NCI-H1105 (cell line): ENCODE measurements around the gene ANXA11.

ENCODE experiments used
- DNase-seq: peaks from one replicate; lab custom pipeline; 2025; lab: John Stamatoyannopoulos, UW

Gene ANXA11

GRCh38 chr10:80187465-80188409, 17.6 kb downstream of the ANXA11 start:
- DNase-seq: no peak

DNA sequence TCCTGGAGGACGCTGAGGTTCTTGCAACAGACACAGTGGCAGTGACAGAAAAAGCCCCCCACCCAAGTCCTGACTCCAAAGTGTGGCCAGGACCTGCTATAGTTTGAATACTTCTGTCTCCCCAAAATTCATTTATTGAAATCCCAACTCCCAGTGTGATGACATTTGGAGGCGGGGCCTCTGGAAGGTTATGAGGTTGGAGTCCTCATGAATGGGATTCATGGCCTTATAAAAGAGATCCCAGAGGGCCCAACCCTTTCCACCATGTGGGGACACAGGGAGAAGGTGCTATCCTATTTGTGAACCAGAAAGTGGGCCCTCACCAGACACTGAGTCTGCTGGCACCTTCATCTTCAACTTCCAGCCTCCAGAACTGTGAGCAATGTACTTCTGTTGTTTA, 18.3 kb downstream of the ANXA11 start:
- DNase-seq: no peak

GRCh38 chr10:80186364-80187012, 18.8 kb downstream of the ANXA11 start:
- no peak for DNase-seq

- no peak for DNase-seq
These were observed 19.6 kb downstream of the ANXA11 start for GRCh38 chr10:80185578-80186299.

DNA sequence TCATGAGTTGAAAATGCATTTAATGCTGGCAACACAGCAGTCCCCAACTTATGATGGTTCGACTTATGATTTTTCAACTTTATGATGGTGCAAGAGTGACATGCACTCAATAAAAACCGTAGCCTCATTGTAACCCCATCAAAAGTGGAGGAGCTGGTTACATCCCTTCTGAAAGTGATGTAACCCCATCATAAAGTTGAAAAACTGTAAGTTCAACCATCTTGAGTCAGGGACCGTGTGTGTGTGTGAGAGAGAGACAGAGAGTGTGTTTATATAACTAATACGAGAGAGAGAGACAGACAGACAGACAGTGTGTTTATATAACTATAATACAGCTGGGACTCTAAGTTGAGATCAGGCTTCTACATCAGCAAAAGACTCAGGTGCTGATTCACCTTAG, 21.0 kb downstream of the ANXA11 start:
- DNase-seq: no peak

- no peak for DNase-seq
These were observed 21.9 kb downstream of the ANXA11 start for GRCh38 chr10:80183436-80183835.

DNA sequence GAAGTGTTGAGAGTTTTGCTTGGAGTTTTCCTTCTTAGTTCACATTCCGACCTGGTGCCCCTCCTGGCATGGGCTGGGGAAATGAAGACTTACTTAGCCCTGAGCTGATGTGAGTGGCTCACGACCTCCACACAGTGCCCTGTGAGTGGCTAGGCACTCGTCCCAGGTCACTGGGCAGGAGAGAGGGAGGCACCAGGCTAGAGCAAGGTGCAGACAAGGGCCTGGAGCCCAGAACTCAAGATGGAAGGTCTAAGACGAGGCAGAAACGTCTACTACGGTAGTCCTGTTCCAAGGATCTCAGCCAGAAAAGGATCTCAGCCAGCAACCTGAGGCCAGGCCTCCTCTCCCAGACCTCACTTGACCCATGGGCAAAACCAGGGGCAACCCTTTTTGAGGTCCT, 22.4 kb downstream of the ANXA11 start:
- no peak for DNase-seq

DNA sequence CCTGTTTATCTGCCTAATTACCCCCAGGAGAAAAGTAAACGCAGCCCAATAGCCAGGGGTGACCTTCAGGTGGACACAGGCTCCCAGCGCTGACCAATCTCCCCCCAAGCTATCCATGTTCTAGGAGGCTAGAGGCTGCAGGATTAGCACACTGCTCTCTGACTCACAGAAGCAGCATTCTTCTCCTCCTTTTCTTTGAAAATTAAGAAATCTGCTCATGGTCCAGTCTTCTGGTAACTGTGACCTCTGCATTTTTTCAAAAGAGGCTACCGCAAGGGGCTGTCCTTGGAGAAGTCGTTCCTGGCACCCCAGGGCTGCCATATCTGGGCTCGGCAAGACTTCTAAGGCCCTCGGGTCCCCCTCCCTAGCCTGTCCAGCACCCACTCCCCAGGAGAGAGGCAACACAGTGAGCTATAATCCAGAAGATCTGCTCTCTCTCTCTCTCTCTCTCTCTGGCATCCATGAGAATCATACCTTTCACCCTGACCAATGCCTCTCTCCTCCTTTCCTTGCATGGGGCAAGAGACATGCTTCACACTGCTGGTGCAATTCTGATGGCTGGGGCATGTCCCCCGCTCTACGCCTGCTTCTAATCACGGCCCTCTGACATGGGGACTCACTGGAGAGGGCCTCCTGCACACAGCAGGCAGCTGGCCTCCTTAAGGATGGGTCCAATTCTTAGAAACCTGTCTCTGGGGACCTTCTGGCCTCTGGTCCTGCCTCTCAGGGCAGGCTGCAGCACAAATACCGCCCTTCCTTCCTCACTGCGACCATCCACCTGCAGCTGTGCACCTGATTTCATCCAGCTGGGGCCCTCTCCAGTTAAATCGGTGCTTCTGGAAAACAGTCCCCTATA, 27.3 kb downstream of the ANXA11 start:
- no peak for DNase-seq

DNA sequence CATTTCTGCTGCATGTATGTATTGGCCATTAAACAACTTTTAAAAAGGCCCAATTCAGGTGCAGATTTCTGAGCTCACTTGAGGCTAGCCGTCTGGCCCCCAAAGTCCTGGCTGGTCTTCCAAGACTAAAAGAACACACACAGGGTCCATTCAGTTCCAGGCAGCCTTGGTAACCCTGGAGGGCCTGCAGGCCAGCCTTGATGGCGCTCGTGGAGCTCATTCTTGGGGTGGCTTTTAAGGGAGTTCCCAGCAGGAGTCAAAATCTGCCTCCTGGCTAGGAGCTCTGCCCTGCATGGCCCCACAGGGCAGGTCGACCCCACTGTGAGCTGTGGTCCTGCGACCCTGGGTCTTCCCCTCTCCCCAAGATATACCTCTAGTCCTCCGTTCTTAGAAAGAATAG, 28.8 kb downstream of the ANXA11 start:
- DNase-seq: no peak

DNA sequence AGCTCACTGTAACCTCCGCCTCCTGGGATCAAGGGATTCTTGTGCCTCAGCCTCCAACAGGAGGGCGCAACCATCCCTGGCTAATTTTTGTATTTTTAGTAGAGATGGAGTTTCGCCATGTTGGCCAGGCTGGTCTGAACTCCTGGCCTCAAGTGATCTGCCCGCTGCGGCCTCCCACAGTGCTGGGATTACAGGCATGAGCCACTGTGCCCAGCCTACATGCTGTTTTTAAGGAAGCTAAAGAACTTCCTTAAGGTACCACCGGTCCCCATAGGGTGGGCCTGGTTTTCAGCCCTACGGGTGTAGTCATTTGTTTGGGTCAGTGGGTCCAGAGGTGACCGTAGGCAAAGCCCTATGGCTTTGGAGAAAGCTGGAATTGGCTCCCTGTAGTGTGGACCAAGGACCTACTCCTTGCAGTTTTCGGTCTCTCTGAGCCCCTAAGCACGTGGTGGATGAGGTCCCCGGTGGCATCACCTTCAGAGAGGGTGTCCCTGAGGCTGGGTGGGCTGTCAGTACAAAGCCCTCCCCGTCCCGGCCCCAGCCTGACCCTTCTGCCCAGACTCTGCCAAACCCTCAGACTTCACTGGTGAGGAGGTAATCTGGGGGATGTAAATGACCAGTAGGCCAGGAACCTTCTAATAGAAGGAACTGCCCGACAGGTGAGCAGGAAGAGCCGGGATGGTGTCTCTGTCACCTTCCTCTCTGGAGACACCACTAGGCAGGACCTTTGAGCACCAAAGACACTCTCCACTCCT, 30.5 kb downstream of the ANXA11 start:
- DNase-seq: no peak

DNA sequence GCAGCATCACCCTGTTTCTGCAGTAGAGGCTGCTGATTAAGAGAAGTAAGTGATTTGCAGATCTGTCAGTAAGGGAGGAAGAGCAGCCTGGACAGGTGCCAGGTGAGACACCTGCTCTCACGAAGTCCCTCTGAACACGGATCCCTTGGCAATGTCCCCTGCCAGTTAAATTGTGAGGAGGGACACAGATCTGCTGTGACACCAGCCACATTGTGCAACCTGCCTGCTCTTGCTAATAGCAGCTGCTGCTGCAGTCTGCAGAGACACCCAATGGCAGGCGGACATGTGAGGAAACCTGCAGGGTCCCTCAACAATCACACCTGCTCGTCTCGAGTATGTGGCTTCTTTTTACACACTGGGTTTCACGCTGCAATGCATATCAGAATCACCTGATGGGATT, 31.9 kb downstream of the ANXA11 start:
- DNase-seq: peak; percentile 60

DNA sequence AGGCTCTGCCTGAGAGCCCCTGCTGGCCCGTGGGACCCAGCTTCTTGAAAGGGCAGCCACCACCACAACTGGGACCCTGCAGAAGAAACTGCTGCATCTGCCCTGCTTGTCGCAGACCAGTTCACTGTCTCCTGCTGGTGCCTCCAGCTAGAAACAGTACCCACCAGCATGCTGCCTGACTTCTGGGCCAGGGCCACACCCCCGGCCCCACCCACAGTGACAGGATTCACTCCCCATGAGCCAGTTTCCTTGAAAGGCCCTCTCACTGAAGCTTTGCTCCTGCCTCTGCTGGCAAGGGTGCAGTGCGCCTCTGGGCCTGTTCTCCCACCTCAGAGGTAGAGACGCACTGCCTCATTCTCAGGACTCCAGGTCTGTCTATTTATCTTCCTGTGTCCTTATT, 32.4 kb downstream of the ANXA11 start:
- no peak for DNase-seq

DNA sequence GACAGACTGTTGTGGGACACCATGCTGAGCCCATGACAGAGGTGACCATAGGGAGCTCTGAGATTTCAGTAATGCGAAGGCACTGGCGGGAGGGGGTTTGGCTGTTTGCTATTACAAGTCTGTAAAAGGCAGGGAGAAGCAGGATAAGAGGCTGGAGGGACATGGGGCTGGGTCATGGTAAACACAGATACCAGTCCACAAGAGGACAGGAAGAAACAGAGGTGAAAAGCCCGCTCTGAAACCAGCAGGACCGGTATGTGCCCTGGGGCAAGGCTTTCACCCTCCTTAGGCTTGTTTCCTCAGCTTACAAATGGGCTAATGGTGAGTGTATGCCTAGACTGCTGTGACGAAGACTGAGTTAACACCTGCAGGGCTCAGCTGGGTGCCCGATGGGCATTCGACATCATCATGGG, 34.1 kb downstream of the ANXA11 start:
- DNase-seq: no peak

- DNase-seq: no peak
These were observed 34.7 kb downstream of the ANXA11 start for GRCh38 chr10:80170641-80171040.

DNA sequence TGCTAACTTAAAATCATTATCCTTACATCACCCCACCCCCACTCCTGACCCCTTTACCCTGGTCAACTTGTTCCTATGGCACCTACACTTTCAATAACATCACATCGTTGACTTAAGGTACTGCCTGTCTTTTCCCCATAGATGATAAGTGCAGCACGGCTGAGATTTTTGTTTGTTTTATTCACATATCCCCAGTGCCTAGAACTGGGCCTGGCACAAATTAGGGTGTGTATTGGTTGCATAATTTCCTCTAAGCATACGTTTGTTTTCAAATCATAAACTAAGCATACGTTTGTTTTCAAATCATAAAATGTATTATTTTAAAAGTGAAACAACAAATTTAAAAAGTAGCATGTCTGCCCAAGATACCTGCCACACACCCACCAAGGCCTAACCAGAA, 35.3 kb downstream of the ANXA11 start:
- DNase-seq: no peak

- DNase-seq: no peak
These were observed 36.5 kb downstream of the ANXA11 start for GRCh38 chr10:80168679-80169380.

- DNase-seq: no peak
These were observed 37.2 kb downstream of the ANXA11 start for GRCh38 chr10:80168162-80168511.

DNA sequence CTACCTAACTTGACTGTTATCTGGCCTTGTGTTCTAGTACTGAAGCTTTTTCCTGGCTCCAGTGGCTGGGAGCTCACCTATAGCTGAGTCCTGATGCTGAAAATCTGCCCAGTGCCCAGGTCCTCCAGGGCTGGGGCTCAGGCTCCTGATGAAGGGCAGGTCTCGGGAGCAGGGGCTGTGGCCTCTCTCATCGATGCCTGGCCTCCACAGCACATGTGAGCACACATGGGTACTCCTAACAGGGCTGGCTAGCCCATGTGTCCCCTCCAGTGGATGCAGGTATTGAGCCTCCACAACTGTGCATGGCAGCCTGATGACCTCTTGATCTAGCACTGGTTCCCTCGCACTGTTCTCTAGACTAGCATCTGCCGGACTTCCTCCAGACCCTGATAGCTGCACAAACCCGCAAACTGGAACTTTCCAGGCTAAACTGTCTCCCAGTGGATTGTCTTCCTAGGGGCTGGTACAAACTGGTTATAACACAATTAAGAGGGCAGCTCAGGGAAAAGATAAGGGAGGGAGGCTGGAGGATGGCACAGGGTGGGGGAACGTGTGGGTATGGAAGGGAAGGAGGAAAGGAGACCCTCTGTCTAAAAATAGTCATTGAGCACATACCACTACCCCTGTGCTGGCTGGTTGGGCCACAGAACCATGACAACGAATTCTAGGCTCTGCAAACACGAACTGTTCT, 37.7 kb downstream of the ANXA11 start:
- no peak for DNase-seq

DNA sequence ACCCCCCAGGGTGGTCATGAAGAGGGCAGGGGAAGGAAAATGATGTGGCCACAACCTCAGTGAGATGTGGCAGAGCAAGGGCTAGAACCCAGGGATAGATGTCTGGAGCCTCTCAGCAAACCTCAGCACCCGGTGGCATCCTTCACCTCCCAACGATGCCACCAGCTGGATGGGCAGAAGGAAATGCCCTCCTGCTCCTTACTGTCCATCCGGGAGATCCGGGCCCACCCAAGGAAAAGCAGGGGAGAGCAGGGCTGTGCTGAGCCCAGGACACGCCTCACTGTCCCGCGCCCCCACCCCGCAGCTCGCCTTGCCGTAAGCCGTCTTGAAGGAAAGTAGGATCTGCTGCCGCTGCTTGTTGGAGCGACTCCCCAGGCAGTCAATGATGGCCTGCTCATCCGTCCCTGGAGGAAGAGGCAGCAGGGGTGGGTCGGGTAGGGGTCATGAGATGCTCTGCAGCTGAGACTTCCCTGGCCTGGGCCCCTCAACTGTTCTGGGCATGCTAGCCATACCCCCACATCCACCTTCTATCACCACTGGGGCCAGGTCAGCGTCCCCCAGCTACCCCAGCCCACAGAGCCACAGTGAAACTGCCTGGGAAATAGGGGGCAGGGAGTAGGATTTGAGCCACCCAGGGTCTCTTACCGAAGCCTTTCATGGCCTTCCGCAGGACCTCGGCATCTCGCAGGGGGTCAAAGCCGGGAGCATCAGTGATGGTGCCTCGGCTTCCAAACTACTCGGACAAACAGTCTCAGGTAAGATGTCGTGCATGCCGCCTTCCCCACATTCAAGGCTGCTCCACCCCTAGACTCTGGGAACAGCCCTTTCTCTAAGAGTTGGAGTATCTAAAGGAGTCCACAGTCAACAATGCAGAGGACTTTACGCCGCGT, 38.5 kb downstream of the ANXA11 start:
- no peak for DNase-seq
